ENCODE measurements around the gene HYAL1.

- TF ChIP-seq, protein P1, sequence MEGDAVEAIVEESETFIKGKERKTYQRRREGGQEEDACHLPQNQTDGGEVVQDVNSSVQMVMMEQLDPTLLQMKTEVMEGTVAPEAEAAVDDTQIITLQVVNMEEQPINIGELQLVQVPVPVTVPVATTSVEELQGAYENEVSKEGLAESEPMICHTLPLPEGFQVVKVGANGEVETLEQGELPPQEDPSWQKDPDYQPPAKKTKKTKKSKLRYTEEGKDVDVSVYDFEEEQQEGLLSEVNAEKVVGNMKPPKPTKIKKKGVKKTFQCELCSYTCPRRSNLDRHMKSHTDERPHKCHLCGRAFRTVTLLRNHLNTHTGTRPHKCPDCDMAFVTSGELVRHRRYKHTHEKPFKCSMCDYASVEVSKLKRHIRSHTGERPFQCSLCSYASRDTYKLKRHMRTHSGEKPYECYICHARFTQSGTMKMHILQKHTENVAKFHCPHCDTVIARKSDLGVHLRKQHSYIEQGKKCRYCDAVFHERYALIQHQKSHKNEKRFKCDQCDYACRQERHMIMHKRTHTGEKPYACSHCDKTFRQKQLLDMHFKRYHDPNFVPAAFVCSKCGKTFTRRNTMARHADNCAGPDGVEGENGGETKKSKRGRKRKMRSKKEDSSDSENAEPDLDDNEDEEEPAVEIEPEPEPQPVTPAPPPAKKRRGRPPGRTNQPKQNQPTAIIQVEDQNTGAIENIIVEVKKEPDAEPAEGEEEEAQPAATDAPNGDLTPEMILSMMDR (IDR thresholded peaks at IDR 0.05), result no peak
- no peak for TF ChIP-seq MAZ (IDR thresholded peaks at IDR 0.05; ENCODE audit: borderline replicate concordance, low read depth, low read length)
Measured at GRCh38 chr3:50289130-50289529, 14.2 kb downstream of the HYAL1 start.
